OCI-LY7 (cell line): ENCODE data around the gene NAV2.

Experiments
- CTCF ChIP-seq: fragments of 200-600 bp; sonication (generic); conservative IDR thresholded peaks from 2 replicates; pipeline ENCODE4 v1.5.1; 2014; ENCODE audit warnings: mild to moderate bottlenecking, antibody characterized with exemption, low read length, moderate library complexity, mixed read lengths
- EZH2phosphoT487 ChIP-seq: fragments of 200-600 bp; sonication (generic); IDR thresholded peaks from 2 replicates; pipeline ENCODE4 v1.6.1; 2018; ENCODE audit warnings: low read depth, borderline replicate concordance, mild to moderate bottlenecking, mixed run types, antibody characterized with exemption, low read length, moderate library complexity, mixed read lengths

- TF ChIP-seq CTCF, result no peak
- TF ChIP-seq EZH2phosphoT487, result no peak
Measured at GRCh38 chr11:19821412-19821875, 108.8 kb downstream of the NAV2 start.
